Kidney glomerular epithelial cell (primary cell): ENCODE results near the gene SNX11.
A peak's percentile ranks its signal among the peaks of the same experiment; 100 is the strongest.

ENCODE experiments used
- DNase-seq: peaks from one replicate; lab custom pipeline; 2025; lab: John Stamatoyannopoulos, UW

SNX11 gene

DNA sequence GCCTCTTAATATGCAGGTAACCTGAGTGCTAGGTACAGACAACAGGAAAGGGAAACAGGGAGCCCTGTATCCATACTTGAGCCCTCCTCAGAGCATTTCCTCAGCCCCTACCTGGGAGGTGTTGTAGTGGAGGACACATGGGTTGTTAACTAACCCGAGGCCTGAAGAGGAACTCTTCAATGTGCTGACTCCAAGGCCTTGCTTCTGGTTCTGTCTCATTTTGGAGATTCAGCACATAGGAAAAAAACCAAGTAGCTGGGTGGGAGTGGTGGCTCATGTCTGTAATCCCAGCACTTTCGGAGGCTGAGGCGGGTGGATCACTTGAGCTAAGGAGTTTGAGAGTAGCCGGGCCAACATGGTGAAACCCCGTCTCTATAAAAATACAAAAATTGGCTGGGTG, 24.8 kb downstream of the SNX11 start:
- no peak for DNase-seq

DNA sequence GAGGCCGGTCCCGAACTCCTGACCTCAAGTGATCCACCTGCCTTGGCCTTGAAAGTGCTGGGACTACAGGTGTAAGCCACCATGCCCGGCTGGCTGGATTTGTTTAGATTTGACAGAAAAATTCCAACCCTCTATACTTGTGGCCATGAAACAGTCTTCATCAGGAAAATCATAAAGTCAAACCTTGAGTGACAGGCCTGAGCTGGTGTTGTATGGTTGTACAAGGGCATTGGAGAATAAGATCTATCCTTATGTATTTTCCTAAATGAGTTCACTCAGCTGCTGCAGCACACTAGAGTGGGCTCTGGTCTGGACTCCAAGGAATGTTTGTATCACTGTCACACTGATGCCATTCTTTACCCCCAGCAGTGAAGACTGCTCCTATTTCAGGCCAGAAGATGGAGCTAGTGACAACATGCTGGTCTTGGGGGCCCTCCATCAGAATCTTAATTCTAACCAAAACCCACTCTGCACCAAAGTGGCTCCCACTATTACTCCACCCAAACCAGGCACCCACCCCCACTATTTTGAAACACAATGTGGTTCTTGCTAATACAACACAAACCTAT, 27.4 kb downstream of the SNX11 start:
- DNase-seq = no peak

DNA sequence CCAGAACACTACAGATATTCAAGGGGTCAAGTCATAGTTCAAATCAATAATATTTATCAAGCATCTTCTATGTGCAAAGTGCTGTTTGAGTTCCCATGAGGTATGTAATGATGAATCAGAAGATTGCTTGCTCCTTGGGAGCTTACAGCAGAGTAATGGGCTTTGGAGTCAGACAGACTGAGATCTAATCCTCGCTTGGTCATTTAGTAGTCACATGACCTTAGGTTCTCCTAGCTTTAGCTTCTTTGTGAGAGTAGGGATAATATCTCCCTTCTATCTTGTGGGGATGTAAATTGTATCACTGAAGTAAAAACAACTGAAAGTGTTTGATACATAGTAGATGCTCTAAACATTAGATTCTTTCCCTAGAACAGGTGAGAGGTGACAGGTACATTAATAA, 30.1 kb downstream of the SNX11 start:
- no peak for DNase-seq

DNA sequence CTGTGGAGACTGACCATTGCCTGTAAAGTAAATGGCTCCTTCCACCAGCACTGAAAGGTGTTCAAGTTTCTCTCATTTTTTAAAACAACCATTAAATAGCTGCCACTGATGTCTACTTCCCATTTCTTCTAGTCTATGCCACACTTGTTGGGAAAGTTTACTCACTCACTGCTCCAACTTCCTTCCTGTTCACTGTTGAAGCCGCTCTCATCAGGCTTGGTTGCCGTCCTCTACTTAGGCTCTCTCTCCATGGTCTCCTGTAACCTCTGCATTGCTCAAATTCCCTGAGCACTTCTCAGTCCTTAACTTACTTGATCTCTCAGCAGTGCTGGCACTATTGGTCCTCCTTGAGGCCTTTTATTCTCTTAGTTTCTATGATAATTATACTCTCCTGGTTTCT, 32.4 kb downstream of the SNX11 start:
- no peak for DNase-seq

DNA sequence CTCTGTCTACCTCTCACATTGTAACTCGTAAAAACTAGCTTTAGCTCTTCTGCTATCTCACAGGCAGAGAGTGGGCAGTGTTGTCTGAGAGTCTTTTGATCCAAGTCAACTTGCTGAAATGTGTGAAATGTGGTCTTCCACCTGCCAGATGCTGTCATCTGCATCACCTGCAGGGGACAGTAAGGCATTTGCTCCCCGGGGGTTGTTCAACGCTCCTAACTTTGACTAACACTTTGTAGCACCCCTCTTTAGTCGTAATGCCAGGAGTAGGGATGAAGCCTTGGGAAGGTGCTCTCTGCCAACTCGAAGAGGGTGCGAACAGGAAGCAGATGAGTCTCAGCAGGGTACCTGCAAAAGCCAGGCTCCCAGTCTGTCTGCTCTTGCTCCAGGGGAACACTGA, 36.1 kb downstream of the SNX11 start:
- DNase-seq = no peak

DNA sequence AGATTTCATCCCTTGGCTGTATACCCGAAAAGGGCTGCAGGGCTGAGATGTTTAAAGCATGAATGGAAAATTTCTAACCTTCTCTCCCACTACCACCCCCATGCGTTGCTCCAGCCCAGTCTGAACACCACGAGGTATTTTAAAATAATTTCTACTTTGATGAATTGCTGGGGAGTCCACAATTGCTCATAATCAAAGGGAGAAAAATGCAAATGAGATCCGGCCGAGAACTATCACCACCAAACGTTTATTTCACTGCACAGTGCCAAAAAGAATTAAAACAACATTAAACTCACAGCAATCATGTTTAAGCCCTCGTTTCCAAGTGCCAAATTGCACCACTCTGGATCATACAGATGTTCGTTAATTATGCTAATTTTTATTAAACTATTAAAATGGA, 36.7 kb downstream of the SNX11 start:
- DNase-seq = no peak

DNA sequence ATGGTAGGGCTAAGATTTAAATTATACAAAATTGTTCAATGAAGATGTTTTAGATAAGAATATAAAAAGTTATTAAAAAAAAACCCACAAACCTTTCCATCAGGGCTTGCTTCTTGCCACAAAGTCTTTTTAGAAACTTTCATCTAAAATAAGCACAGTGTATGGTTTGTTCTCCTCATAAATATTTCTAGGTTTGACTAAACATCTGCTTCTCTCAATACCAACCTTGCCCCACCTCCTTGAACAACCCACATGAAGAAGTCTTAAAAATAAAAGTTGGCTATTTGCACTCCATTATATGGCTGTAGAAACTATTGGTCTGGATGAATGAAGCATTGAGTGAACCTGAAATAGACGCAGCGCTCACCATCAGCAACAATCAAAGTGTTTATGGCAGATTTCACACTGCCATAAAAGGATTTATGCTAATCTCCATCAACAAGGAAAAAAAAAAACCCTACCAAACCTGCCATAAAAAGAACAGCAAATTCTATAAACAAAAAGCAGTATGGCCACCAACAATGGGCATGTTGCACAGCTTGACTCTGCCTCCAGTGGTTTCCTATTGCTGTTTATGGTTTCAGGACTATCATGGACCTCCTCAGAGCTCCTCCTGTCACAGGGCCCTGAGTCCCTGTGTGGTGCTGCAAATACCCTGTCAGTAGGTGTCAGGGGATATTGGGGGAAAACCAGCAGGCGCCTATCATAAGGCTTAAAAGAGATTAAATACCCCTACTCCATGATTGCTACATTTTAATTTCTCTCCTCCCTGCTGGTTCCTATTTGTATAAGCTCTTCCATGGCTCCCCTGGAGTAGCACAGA, 37.6 kb downstream of the SNX11 start:
- DNase-seq = no peak

DNA sequence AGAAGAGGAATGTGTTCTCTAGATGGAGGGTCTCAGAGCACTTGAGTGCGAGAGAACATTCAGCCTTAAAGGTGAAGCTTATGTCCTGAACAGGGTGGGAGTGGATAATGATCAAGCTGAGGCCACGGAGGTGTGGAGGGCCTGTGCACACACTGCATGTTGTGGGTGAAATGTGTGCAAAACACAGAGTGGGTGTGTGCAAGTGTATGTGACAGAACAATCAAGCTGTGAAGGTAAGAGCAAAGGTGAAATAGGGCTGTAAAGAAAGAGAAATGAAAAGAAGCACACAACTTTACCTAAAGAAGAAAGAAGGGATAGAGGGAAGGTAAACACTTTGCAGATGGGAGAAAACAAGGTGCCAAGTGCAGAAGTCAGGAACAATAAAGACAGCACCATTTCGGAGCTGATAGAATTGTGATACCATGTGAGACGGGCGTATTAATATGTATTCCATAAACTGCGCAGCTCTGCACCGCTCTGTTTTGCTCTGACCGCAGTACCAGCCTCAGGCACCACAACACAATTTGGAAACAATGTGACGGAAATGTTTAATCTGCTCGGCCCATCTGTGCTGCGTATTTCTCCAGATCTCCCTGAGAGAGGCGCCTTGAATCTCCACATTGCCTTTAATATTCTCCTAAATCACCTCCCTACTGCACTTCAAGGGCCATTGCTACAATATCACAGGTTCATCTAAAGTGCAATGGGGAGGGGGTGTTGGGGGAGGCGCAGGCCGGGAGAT, 40.6 kb downstream of the SNX11 start:
- DNase-seq = no peak

DNA sequence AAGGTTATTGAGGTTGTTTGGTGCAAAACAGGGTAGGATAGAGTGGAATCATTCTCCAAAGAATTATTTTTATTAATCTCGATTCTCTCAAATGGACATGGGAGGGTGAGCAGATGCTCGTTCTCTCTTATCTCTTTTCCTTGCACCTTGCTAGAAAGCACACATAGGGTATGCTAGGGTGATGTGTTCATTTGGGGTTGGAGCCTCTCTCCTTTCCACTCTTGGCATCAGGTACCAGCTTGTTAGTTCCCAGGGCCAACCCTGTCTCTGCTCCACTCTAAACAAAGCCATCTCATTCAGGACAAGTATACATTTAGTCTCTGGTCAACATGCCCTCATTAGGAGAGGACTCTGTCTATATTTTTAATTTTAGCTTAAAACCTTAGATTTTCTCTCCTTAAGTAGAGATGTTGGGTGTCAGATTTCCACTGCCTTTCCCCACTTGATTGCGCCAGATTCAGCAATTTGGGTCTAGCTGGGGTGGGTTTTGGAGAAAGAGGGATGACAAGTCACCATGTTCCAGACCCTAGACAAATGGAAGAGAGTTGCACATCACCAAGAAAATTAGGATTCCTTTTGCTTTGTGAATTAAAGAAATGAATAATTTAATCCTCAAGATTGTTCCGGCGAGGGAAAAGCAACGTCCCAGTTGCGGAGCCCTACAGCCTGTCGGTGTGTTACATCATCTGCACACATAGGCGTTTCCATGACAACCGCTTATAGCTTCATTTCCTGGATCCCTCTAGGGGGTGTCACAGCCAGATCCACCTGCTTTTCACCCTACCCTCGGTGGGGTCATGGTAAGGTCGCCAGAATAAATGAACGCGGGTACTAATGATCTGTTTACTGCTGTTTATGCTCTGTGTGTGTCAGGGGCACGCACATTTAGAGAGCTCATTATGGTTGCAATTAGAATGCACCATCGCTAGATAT, 41.6 kb downstream of the SNX11 start:
- DNase-seq = no peak

DNA sequence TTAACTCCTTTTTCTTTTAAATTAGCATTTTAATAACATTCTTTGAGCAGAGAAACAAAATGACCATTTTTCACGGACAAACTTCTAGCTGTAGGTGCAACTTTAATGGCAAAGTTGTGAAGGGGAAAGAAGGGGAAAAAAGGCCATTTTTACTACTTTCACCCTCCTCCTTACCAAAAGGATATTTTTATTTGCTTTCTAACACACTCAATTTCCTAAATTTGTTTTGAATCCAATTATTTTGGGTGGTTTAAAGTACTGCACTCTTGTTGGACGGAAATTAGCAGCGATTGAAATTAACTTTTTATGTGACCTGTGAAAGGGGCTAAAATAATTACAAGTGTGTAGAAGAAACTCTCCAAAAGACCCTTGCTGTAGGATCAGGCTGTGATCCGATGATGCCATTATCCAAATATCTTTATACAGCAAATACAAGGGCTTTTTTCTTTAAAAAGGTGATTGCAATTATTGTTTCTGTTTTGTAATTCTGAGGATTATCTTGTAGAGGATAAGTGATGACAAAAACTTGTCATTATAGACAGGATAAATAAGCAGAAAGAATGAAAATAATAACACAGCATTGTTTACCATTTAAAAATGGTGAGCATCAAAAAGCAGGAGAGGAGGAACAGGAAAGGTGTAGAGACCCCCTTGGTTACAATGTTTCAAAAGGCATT, 42.4 kb downstream of the SNX11 start:
- no peak for DNase-seq

DNA sequence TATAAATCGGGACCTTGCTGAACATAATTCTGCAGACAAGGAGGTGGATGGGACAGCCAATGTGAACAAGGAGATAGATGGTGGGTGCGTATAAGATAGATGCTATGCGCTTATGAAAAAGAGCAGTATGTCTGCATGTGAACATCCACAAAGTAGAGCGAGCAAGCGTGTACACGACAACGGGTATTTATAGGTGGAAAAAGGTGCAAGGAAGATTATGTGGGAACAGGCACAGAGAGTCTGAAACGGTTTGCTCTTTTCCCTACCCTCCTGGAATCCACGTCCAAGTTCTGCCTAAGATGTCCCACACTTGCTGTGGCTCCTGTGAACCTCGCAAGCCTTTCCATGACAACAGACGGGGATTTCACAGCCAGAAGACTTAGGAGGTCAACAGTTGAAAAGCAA, 43.0 kb downstream of the SNX11 start:
- DNase-seq = no peak

DNA sequence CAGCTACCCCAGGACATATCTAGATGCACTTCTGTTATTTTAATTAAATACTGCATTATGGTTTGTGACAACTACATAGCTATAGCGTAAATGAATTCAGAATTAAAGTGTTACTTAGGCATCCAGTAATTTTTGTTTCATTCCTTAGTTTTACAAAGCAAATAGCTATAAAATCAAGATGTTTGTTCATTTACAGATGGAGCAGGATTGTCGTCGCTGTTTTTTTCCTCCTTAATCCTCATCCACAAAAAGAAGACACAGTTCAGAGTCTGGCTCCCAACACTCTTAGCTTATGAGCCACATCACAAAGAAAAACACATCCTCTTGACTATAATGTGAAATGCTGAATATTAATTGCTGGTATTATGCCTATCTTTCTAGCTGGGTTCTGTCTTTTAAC, 43.7 kb downstream of the SNX11 start:
- DNase-seq = no peak

DNA sequence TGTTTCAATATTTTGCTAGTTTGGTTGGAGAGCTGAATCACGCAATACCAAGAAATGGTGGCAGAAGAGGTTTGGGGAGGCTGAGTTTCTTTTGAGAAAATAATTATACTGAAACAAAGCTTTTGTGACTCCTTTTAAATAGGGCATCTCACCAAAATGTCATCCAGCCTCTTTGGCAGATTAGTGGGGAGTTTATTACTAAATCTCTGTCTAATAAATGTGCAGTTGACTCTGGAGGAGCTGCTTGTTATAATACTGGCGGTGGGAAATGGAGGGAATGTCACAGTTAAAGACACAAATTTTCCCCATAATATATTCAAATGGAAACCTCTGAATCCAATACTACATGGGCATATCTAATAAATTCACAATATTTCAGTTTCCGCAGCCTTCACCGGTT, 44.7 kb downstream of the SNX11 start:
- no peak for DNase-seq

DNA sequence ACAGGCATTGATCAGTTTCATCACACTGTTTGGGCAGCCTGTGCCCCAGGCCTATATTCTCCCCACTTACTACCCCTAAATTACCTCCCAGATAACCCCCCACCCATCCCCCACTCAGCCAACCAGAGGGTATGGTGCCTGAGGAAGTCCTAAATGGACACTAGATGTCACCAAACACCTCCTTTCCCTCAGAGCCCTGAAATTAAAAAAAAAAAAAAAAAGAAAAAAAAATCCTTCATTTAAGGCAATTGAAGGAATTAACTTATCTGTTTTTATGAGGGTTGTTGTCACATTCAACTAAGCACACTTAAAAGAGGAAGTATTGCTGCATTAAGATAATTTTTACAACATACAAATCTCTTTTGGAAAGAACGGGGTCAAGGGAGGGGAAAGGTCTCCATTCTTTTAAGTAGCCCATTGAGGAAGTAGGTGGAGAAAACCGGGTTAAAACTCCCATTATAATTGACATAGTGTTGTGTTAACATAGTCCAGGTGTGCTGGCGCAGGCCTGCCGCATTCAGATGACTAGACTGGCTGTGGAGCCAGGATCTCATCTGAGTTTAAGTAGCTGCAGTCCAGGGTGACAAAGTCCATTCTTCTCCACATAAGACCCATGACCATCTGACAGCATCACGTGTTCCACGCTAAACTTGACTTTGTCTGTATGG, 46.3 kb downstream of the SNX11 start:
- peak; percentile 23 for DNase-seq

DNA sequence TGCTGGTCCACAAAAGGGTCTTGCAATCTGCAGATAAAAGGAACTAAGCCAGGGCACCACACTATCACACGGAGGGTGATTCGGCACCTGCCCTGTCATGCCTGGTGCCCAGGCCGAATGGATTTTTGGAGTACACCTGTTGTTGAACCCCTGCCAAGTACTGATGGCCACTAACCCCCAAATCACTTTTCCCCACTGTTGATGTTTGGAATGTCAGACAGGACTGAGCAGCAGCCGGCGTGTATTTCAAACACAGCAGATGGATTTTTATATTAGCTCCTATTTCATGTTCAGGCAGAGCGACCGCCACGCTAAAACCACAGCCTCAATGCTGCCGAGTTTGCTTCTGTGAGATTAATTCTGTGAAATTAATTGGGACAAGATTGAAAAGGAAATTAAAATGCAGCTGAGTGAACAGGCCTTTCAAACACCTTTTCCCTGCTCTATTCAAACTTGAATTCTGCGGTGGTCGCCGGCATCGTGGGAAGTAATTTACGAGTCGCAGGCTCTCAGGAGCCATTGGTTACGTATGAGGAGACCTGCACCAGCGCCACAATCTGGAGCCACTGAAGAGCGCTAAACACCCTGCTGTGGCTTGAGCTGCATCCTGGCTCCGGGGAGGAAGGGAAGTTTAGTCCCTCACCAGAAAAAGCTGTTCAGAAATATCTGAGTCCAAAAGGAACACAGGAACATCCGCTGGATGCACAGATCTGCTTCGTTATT, 48.5 kb downstream of the SNX11 start:
- DNase-seq = no peak

DNA sequence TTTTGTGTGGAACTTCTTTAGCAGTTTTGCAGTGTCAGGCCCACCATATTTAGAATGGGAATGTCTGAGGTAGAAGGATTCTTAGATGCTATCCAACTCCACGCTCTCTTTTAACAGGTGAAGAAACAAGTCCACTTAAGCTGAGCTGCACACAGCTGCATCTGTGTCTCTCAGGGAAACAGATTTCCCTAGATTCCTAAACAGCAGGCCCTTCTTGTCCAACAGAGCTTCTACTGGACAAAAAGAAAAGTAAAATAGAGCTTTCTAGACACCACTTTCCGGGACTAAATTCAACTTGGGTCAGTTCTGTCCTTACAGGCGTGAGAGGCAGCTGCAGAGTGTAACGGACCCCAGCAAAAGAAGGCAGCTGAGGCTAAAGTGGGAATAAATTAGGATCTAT, 51.7 kb downstream of the SNX11 start:
- DNase-seq = no peak

DNA sequence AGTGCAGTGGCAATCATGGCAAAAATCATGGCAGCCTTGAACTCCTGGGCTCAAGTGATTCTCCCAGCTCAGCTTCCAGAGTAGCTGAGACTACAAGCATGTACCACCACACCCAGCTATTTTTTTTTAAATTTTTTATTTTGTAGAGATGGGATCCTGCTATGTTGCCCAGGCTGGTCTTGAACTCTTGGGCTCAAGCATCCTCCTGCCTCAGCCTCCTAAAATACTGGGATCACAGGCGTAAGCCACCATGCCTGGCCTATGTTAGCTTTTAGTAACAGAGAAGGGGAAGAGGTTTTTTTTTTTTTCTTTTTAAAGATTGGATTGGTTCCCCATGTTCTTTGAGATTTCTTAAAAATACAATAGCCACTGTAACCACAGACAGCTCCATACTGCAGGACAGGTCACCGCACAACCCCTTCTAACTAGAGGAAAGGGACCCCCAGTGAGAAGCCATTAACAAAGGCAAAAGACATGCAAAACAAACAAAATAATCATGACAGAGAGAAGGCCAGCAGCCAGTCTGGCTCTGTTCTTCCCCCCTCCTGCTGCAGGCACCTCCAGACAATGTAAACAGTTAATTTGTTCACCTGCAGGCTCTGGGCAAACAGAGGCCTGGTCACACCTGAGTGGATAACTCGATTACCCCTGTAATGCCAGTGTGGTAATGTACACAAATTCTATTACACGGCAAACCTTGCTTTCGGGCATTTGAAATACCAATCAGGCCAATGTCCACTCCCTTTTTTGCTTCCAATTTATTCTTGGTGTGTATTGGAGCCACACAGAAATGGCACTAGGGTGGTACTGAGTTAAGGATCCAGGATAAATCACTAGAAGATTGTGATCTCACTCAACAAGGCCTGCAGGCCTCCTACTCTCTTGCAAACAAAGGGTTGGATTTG, 52.9 kb downstream of the SNX11 start:
- no peak for DNase-seq

DNA sequence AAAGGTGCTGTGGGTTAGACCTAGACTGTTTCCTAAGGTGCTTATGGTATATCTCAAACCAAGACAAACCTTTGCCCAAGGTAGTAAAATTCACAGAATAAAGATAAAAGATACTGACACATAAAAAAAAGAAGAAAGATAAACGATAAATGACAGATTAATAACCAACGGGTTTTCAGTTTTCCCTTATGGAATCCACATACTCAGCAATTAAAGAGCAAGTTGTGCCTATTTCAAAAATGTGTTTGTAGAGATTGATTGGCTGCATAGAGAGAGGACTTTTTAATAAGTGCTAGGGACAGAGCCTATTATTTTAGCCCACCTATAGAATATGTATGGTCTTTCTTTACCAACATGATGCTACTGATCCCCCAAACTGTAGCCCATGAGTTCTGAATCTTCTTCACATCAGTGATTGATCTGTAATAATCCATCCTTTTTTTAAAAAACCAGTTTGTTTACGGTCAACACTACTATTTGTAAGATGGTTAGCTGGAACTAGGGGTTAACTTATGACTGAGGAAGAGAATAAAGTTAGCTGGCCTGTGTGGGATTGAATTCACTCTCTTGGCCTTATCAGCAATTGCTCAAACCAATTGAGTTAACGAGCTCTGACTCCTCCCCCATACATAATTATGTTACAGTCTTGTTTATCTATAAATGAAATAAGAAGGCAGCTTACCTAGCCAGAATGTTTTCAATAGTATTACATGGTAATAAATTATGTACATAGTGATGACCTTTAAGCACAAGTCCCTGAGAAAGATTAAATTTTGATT, 53.8 kb downstream of the SNX11 start:
- no peak for DNase-seq
